Measurements from ENCODE around the gene AURKAIP1.
A peak's percentile ranks its signal among the peaks of the same experiment; 100 is the strongest.

Gene AURKAIP1

GRCh38 chr1:1359664-1360468 lies 15.1 kb downstream of the AURKAIP1 start:
- no peak for DNase-seq

GRCh38 chr1:1359308-1359663 lies 15.7 kb downstream of the AURKAIP1 start:
- DNase-seq = no peak

- no peak for DNase-seq
Observed at GRCh38 chr1:1358433-1359271, 16.4 kb downstream of the AURKAIP1 start, which contains the start of gene MXRA8. TSS of gene MXRA8 (minus strand) at chr1:1358555. CDS start at chr1:1358504, 51 bp downstream.

DNA sequence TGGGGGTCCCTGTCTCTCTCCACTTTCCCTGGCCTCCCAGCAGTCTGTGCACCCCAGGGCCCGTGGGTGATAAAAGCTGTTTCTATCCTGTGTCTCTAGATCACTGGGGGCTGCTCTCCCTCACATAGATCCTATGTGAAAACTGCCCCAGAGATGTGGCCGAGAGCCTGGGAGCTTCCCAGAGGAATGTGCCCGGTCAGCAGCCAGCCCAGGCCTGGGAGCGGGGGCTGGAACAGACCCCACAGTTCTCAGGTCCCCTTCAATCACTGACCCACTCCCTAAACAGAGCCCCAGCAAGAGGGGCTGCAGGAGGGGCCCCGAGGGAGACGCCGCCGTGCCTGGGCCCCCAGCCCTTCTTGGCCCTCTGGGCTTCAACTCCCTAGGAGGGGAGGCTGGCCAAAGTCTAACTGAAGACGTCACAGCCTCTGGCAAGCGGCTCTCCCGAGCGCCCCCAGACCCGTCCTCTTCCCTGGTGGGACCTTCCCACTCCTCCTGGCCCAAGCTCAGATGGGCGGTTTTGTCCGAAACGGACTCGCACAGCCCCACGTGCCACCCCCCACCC lies 17.1 kb downstream of the AURKAIP1 start:
- DNase-seq = no peak

DNA sequence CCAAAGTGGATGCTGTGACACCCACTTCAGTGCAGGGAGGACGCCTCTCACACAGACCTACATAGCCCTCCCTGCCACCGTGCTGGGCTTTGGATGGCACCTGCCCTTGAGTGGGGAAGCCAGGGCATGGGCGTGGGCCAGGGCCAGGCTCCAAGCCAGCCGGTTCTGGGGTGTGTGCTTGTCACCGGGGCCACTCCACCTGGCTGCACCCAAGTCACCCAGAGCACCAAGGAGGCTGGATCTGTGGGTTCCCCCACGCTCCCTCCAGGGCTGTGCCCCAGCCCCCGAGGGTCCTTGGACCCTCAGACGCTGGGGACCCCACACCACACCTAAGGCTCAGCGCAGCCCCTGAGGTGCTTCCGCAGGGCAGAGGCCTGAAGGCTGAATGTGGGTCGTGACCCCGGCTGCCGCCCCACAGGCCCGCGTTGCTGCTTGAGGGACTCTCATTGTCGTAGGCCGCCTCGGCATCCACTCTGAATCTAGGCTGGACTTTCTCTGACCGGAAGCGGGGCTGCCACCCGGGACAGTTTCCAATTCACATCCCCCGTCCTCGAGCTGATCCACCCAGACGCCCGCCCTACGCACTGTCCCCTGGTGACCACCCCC lies 18.1 kb downstream of the AURKAIP1 start:
- DNase-seq = no peak

DNA sequence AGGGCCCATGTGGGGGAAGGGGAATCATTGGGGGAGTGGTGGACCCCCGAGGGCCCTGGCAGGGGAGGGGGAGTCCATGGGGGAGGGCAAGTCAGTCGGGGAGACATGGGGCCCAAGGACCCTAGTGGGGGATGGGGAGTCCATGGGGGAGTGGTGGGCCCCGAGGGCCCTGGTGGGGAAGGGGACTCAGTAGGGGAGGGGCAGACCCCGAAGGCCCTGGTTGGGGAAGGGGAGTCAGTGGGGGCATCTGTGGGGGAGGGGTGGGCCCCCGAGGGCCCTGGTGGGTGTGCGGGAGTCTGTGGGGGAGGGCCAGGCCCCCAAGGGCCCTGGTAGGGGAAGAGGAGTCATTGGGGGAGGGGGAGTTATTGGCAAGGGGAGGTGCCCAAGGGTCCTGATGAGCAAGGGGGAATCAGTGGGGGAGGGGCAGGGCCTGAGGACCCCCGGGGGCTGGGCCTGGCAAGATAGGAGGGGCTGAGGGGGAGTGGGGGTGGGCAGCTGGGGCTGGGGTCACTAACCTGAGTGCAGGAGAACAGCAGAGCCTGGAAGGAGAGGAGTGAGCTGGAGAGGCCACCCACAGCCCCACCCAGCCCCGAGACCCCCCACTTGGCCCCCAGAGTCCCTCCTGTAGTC lies 18.7 kb downstream of the AURKAIP1 start:
- DNase-seq = no peak

GRCh38 chr1:1355416-1355815 lies 19.6 kb downstream of the AURKAIP1 start:
- DNase-seq = no peak

GRCh38 chr1:1354271-1355247 lies 20.4 kb downstream of the AURKAIP1 start:
- no peak for DNase-seq

DNA sequence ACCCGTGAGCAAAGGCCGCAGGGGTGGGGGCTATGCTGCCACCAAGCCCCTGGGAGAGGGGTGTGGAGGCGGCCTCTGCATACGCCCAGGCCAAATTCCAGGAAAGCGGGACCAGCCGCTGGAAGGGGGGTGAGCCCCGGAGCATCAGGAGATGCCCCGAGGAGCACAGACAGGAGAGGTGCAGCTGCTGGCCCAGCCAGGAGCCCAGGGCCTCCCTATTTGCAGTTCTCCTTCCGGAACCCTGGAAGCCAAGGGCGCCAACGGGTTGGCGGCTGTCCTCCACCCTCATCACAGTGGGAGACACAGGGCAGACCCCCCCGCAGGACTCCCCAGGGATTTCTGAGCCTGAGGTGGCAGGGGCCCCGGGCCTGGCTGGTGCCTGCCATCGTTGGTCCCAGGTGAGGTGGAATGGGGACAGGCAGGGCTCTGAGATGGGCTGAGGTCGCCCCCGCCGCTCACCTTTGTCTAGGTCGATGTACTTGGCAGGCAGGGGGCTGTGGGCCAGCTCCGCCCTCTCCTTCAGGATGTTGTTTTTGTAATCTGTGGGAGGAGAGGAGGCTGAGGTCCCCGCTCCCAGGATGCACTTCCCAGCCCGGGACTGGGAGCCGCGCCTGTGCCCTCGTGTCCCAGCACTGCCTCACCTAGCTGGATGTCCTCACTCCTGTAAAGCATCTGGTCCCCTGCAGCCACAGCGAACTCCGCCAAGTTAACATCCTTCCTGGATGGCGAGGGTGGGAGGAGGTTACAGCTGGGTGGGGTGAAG lies 21.4 kb downstream of the AURKAIP1 start:
- no peak for DNase-seq

DNA sequence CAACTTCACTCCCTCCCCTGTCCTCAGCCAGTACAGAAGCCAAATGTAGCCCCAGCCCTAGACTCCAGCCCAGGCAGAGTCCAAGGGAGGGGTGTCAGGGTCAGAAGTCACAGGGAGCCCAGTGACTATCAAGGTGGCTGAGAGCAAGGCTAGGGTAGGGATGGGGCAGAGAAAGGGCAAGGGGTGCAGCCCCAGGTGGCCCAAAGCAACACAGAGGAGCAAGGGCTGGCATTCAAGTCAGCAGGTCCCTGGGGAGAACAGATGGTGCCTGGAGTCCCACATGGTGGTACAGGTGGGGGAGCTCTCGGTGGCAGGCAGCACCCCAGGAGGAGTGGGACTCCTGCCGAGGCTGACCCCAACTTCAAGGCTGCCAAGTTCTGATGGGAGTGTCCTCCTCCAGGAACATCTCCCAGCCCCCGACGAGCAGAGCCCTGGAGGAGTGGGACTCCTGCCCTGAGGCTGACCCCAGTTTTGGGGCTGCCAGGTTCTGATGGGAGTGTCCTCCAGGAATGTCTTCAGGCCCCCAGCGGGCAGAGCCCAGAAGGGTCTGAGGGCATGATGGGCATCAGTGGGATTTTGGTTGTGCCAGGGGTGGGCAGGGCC lies 22.1 kb downstream of the AURKAIP1 start:
- no peak for DNase-seq

GRCh38 chr1:1351511-1352427 lies 23.2 kb downstream of the AURKAIP1 start:
- no peak for DNase-seq

- peak; percentile 37 to 48 for DNase-seq
Observed at GRCh38 chr1:1349256-1350012, 25.6 kb downstream of the AURKAIP1 start, which contains the start of gene DVL1. TSS of gene DVL1 (minus strand) at chr1:1349418. CDS start at chr1:1349065, 353 bp downstream.

DNA sequence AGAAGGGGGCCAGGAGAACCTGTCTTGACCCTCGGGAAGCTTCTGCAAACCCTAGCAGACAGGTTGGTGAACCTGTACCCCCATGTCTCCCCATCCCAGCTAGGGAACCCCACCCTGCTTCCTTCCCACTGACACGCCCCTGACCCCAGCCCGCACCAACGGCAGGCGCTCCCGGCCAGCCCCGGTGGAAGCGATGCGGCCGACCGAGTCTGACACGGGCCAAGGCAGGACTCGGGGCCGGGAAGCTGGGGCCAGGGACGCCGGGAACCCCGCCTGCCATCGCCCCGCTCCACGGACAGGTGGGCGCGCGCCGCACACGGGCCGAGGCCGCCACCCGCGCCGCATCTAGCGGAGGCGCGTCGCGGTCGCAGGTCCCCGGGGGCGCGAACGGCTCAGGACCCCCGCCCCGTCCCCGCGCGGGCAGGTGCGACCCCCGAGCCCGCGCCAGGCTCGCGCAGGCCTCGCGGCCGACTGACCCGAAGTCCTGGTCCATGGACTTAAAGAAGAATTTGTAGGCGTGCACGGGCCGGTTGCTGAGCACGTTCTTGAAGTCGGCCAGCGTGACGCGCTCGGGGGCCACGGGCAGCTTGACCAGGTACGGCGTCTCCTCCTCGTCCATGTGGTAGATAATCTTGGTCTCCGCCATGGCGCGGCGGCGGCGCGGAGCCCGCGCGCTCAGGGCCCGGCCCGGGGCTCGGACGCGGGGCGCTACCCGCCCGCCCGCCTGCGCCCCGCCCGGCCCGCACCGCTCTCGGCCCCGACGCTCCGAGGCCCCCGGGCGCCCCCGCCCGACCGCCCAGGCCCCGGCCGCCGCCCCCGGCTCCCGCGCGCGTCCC lies 26.4 kb downstream of the AURKAIP1 start:
- no peak for DNase-seq

DNA sequence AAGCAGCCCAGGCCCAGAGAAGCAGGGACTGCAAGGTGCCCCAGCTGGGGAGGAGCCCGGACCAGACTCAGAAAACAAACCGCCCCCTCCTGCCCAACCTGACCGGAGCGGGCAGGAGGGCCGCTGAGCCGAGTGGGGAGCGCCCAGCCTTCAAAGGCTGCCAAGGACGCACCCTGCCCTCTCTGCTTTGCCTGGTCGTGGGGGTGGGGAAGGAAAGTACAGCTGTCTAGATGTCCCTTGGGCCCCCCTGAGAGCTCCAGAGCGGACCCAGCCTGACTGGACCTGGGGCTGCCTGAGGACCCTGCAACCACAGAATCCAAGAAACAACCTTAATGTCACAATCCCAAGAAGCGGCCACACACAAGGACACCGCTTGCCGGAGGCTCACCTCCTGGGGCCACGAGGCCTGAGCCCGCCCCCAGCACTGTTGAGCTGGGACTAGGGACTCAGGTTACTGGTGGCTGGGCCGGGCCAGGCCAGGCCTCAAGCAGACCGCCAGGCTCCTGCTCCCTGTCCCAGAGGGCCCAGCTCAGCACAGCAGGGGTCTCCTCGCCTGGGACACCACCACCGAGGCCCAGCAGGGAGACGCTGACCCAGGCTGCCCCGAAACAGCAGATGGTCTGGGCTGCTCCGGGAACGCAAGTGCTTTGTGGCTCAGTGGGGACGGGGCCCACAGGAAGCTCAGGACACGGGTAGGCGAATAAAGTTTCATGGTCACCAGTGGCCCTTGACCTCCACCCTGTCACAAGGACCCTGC lies 27.2 kb downstream of the AURKAIP1 start:
- no peak for DNase-seq

DNA sequence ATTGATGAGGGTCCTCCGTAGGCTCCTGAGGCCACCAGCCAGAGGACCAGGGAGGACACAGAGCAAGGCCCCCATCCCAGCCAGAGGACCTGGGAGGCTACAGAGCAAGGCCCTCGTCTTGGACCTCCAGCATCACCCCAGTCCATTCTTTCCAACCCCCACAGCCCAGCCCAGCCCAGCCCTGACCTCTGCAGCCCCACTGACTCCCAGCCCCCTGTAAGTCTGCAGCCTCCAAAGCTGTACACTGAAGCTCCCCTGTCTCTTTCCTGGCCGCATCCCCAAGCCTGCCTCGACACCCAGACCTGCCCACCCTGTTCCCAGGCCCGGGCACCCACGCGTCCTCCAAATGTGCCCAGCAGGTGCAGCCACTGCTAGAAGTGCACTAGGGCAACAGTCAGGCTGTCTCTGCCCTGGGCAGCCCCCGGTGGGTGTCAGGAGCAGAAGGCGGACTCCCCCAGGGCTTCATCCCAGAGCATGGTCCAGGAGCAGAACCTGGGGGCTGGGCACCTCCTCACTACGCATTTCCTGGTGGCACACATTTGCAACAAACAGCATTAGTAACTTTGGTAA lies 27.9 kb downstream of the AURKAIP1 start:
- no peak for DNase-seq

GRCh38 chr1:1346501-1346890 lies 28.5 kb downstream of the AURKAIP1 start:
- DNase-seq = no peak
